HL-60 (cell line): Measurements from ENCODE around the gene POU2AF1.

Experiments used
- DNase-seq, 2 experiments: peaks; one replicate each; pipeline ENCODE4 v3.0.0-alpha.2; 2010 to 2020; ENCODE audit warnings: low read depth in 1 of 2, low spot score in 1 of 2
- H3K27ac ChIP-seq: fragments of 250-450 bp; sonication (Bioruptor Pico); replicated peaks from 2 replicates; pipeline ENCODE4 v1.5.1; 2020; ENCODE audit warnings: mild to moderate bottlenecking, moderate library complexity
- H3K27me3 ChIP-seq: fragments of 250-450 bp; sonication (Bioruptor Pico); 2 replicates; pipeline ENCODE4 v1.5.1; 2021; ENCODE audit warnings: mild to moderate bottlenecking, moderate library complexity; ENCODE audit not compliant: insufficient read depth, poor library complexity, severe bottlenecking
- H3K4me3 ChIP-seq: replicated peaks from 2 replicates; pipeline ENCODE4 v1.5.1; 2011; ENCODE audit warnings: mild to moderate bottlenecking, control low read depth, low read length; ENCODE audit not compliant: insufficient read depth
- GABPA ChIP-seq: IDR thresholded peaks from 2 replicates; pipeline ENCODE4 v1.6.1; 2012; ENCODE audit warnings: low read depth
- POLR2AphosphoS5 ChIP-seq: IDR thresholded peaks from 2 replicates; pipeline ENCODE4 v1.6.1; 2012; ENCODE audit warnings: low read depth
- SPI1 ChIP-seq: IDR thresholded peaks from 2 replicates; pipeline ENCODE4 v1.6.1; 2012; ENCODE audit warnings: low read depth, mild to moderate bottlenecking, borderline replicate concordance
- TF ChIP-seq, protein P1 (sequence below): IDR thresholded peaks from 2 replicates; pipeline ENCODE4 v1.6.1; 2012; ENCODE audit warnings: low read depth; ENCODE audit not compliant: insufficient replicate concordance
- TF ChIP-seq, protein P2 (sequence below): IDR thresholded peaks from one replicate; pipeline ENCODE4 v1.5.1; 2011; ENCODE audit warnings: low read length, control low read depth, inconsistent platforms; ENCODE audit not compliant: insufficient read depth

POU2AF1 gene

DNA sequence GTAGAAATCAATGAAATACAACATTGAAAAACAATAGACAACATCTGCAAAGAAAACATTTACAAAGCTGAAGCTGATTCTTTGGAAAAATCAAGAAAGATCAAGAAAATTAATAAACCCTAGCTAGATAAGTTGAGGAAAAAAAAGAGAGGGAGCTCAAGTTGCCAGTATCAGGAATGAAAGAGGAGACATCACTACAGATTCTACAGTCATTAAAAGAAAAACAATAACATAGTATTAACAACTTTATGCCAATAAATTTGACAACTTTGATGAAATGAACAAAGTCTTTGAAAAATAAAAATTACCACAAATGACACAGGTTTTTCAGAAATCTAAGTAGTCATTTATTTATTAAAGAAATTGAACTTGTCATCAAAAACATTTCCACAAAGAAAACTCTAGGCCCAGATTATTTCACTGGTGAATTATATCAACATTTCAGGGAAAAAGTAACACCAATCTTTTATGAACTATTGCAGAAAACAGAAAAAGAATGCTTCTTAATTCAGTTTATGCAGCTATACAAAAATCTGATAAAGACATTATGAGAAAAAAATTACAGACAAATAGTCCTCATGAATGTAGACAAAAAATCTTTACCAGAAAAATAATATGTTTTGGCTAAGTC is 39.2 kb downstream of the POU2AF1 start:
- TF ChIP-seq POLR2AphosphoS5 = no peak
- no peak for TF ChIP-seq SPI1
- TF ChIP-seq, protein P1, sequence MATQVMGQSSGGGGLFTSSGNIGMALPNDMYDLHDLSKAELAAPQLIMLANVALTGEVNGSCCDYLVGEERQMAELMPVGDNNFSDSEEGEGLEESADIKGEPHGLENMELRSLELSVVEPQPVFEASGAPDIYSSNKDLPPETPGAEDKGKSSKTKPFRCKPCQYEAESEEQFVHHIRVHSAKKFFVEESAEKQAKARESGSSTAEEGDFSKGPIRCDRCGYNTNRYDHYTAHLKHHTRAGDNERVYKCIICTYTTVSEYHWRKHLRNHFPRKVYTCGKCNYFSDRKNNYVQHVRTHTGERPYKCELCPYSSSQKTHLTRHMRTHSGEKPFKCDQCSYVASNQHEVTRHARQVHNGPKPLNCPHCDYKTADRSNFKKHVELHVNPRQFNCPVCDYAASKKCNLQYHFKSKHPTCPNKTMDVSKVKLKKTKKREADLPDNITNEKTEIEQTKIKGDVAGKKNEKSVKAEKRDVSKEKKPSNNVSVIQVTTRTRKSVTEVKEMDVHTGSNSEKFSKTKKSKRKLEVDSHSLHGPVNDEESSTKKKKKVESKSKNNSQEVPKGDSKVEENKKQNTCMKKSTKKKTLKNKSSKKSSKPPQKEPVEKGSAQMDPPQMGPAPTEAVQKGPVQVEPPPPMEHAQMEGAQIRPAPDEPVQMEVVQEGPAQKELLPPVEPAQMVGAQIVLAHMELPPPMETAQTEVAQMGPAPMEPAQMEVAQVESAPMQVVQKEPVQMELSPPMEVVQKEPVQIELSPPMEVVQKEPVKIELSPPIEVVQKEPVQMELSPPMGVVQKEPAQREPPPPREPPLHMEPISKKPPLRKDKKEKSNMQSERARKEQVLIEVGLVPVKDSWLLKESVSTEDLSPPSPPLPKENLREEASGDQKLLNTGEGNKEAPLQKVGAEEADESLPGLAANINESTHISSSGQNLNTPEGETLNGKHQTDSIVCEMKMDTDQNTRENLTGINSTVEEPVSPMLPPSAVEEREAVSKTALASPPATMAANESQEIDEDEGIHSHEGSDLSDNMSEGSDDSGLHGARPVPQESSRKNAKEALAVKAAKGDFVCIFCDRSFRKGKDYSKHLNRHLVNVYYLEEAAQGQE = no peak
- TF ChIP-seq GABPA = no peak
- TF ChIP-seq, protein P2, sequence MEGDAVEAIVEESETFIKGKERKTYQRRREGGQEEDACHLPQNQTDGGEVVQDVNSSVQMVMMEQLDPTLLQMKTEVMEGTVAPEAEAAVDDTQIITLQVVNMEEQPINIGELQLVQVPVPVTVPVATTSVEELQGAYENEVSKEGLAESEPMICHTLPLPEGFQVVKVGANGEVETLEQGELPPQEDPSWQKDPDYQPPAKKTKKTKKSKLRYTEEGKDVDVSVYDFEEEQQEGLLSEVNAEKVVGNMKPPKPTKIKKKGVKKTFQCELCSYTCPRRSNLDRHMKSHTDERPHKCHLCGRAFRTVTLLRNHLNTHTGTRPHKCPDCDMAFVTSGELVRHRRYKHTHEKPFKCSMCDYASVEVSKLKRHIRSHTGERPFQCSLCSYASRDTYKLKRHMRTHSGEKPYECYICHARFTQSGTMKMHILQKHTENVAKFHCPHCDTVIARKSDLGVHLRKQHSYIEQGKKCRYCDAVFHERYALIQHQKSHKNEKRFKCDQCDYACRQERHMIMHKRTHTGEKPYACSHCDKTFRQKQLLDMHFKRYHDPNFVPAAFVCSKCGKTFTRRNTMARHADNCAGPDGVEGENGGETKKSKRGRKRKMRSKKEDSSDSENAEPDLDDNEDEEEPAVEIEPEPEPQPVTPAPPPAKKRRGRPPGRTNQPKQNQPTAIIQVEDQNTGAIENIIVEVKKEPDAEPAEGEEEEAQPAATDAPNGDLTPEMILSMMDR = no peak
- H3K27me3 ChIP-seq = no peaks in the 10 kb centered on the region
- no peak for DNase-seq
- H3K27ac ChIP-seq = no peak overlapping the region
- H3K4me3 ChIP-seq = no peak overlapping the region

DNA sequence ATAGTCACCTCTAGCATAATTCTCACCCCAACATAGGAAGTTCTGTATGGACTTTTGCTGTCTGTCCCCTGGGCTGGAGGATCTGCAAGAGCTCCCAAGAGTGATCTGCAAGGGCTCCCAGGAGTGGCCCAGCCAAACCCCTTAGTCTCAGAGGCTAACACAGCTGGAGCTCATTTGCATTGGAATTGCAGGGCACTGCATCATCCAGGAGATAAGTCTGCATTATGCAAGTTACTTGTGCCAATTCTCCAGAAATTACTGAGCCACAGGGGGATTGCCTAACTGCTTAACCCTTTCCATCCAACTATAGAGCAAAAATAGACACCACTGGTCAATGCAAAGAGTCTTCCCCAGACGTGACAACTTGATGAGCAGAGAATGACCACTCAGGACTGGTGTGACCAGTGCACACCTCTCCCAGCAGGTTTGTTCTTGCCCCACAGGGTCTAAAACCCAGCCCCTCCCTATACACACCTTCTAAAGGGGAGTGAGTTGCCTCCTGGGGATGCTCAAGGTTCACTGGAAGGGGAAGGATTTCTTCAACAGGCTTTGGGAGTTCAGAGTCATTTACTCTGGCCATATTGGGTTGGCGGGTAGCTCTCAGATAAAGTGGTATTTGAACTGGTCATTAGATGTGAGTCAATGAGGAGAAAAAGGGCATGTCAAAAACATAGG is 42.4 kb downstream of the POU2AF1 start:
- TF ChIP-seq POLR2AphosphoS5 = no peak
- TF ChIP-seq, protein P2 = no peak
- no peak for TF ChIP-seq SPI1
- no peak for TF ChIP-seq GABPA
- TF ChIP-seq, protein P1 = no peak
- H3K4me3 ChIP-seq = no peak overlapping the region
- H3K27ac ChIP-seq = no peak overlapping the region
- no peak for DNase-seq
- no peaks in the 10 kb centered on the region for H3K27me3 ChIP-seq

DNA sequence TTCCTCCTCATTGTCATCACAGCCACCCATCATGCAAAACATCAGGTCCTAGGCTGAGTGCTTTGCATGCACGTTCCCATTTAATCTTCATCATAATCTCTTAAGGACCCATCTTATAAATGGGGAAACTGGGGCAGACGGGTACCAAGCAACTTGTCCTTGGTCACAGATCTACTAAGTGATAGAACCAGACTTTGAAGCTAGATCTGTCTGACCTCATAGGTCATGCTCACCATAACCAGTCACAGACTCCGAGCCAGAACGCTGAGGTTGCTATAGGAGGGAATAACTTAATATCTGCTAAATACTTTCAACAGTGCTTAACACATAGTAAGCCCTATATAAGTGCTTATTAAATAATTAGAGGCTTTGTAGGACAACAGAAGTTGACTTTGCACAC is 43.0 kb downstream of the POU2AF1 start:
- no peaks in the 10 kb centered on the region for H3K27me3 ChIP-seq
- H3K4me3 ChIP-seq = no peak overlapping the region
- no peak for DNase-seq
- no peak overlapping the region for H3K27ac ChIP-seq
- TF ChIP-seq, protein P2 = no peak
- TF ChIP-seq POLR2AphosphoS5 = no peak
- TF ChIP-seq, protein P1 = no peak
- TF ChIP-seq SPI1 = no peak
- TF ChIP-seq GABPA = no peak
